K562 (cell line): ENCODE measurements around the gene GPR26. TPM values are rescaled to one million over a fixed set of nuclear protein-coding genes. Genes with fewer than 3 reads are reported as not detected.

Experiments
- ATAC-seq: fragments of 200-7000 bp; cut with Tn5 transposase; 3 replicates; pipeline ENCODE4 v1.9.1; 2020; ENCODE audit warnings: moderate library complexity
- BruUV-seq: library from RNA; stranded (reverse); fragments of 400-500 nt; replicated peaks from 2 replicates; lab custom pipeline; 2021; lab: Mats Ljungman, UMichigan
- CTCF ChIA-PET: fragments of 300-600 bp; formaldehyde crosslinking; extraction: SDS; loops from one replicate; lab custom pipeline; 2021; ENCODE audit warnings: low intra/inter-chr PET ratio; lab: Yijun Ruan, JAX
- POLR2A ChIA-PET: fragments of 300-600, 350-650 bp; sonication (Branson Sonifier 250); formaldehyde crosslinking; extraction: SDS; loops from one replicate; lab custom pipeline; 2021; ENCODE audit warnings: antibody characterized with exemption, inconsistent platforms; lab: Yijun Ruan, JAX
- DNase-seq, 4 experiments: peaks; one replicate each; pipeline versions ENCODE4 v3.0.0 to v3.0.0-alpha.2; 2011 to 2018; ENCODE audit warnings: low spot score in 3 of 4, mixed read lengths in 3 of 4; ENCODE audit errors: extremely low read depth in 1 of 4
- FAIRE-seq: peaks from 2 replicates; lab custom pipeline; 2011; peaks lifted over from hg19 to GRCh38; lab: Jason Lieb, UNC
- H2AFZ ChIP-seq: 2 replicates; pipeline ENCODE4 v1.6.0; 2011; ENCODE audit warnings: low read depth, low read length, control low read depth, inconsistent platforms
- H3K27ac ChIP-seq: fragments of 200-600 bp; 3 replicates; pipeline ENCODE4 v1.8.0; 2011; ENCODE audit warnings: low read depth, mild to moderate bottlenecking, control low read depth, inconsistent platforms, low read length, moderate library complexity, mixed read lengths; ENCODE audit errors: extremely low read depth
- H3K27me3 ChIP-seq, 2 experiments: fragments of 300-600 bp in 1 of 2; 2 replicates in 1 of 2; 3 replicates in 1 of 2; pipeline versions ENCODE4 v1.6.0 to v1.8.0; 2011; ENCODE audit warnings: inconsistent platforms in 2 of 2, low read length in 2 of 2, mild to moderate bottlenecking in 1 of 2, mixed read lengths in 1 of 2, moderate library complexity in 1 of 2; ENCODE audit not compliant: control insufficient read depth in 2 of 2, insufficient read depth in 2 of 2
- H3K36me3 ChIP-seq: fragments of 300-600 bp; 3 replicates; pipeline ENCODE4 v1.8.0; 2011; ENCODE audit warnings: mild to moderate bottlenecking, low read length, inconsistent platforms; ENCODE audit not compliant: control insufficient read depth, insufficient read depth
- H3K4me1 ChIP-seq, 2 experiments: fragments of 200-600 bp in 1 of 2; replicated peaks in 1 of 2; 2 replicates in 1 of 2; 3 replicates in 1 of 2; pipeline versions ENCODE4 v1.5.1 to v1.8.0; 2011; ENCODE audit warnings: inconsistent platforms in 2 of 2, low read length in 2 of 2, mild to moderate bottlenecking in 1 of 2, mixed read lengths in 1 of 2, moderate library complexity in 1 of 2; ENCODE audit not compliant: control insufficient read depth in 2 of 2, insufficient read depth in 2 of 2
- H3K4me2 ChIP-seq: 2 replicates; pipeline ENCODE4 v1.6.1; 2011; ENCODE audit warnings: low read length, control low read depth, inconsistent platforms, mixed read lengths; ENCODE audit not compliant: insufficient read depth
- H3K4me3 ChIP-seq: fragments of 200-600 bp; sonication (generic), shearing (Covaris generic); 2 replicates; pipeline ENCODE4 v1.5.1; 2016; ENCODE audit warnings: control low read depth, inconsistent platforms
- H3K79me2 ChIP-seq: fragments of 200-600 bp; 3 replicates; pipeline ENCODE4 v1.8.0; 2011; ENCODE audit warnings: low read length, inconsistent platforms; ENCODE audit not compliant: control insufficient read depth, insufficient read depth
- H3K9ac ChIP-seq, 2 experiments: 2 replicates each; pipeline versions ENCODE4 v1.6.0 to v1.6.1; 2011; ENCODE audit warnings: low read depth in 2 of 2, low read length in 2 of 2, control low read depth in 1 of 2, inconsistent platforms in 1 of 2, mild to moderate bottlenecking in 1 of 2, mixed read lengths in 1 of 2; ENCODE audit not compliant: insufficient read depth in 1 of 2
- H3K9me1 ChIP-seq: one replicate; pipeline ENCODE4 v1.6.0; 2011; ENCODE audit warnings: inconsistent platforms, mild to moderate bottlenecking, low read length, moderate library complexity; ENCODE audit not compliant: control insufficient read depth, insufficient read depth
- H3K9me3 ChIP-seq: replicated peaks from 2 replicates; pipeline ENCODE4 v1.5.1; 2011; ENCODE audit warnings: low read depth, low read length, inconsistent platforms; ENCODE audit not compliant: control insufficient read depth, insufficient read depth
- H4K20me1 ChIP-seq: replicated peaks from 2 replicates; pipeline ENCODE4 v1.6.1; 2011; ENCODE audit warnings: low read length, inconsistent platforms, mixed read lengths; ENCODE audit not compliant: control insufficient read depth, insufficient read depth
- C11orf30 ChIP-seq: fragments of 450-650 bp; IDR thresholded peaks from 2 replicates; pipeline ENCODE4 v1.6.1; 2016; ENCODE audit warnings: low read depth, mild to moderate bottlenecking
- FOXK1 ChIP-seq: sonication (generic); formaldehyde crosslinking; IDR thresholded peaks from 2 replicates; pipeline ENCODE4 v1.8.0; 2022; ENCODE audit warnings: missing genetic modification reagents, mild to moderate bottlenecking, borderline replicate concordance
- MYC ChIP-seq, 2 experiments: fragments of 250-450 bp in 1 of 2; sonication (Bioruptor Pico) in 1 of 2; IDR thresholded peaks; 2 replicates each; pipeline versions ENCODE4 v1.5.1 to v1.6.1; 2012 to 2021; ENCODE audit warnings: low read depth in 2 of 2, borderline replicate concordance in 1 of 2, improper control_type of control experiment in 1 of 2, low read length in 1 of 2, mild to moderate bottlenecking in 1 of 2, moderate library complexity in 1 of 2
- PURB ChIP-seq: sonication (generic); formaldehyde crosslinking; IDR thresholded peaks from 2 replicates; pipeline ENCODE4 v1.9.0; 2021; ENCODE audit warnings: low read depth, mild to moderate bottlenecking, missing genetic modification reagents
- TAF9B ChIP-seq: fragments of 450-650 bp; IDR thresholded peaks from 2 replicates; pipeline ENCODE4 v1.6.1; 2018; ENCODE audit warnings: mild to moderate bottlenecking; ENCODE audit not compliant: partially characterized antibody
- ZNF354B ChIP-seq: fragments of 250-450 bp; sonication (Bioruptor Pico); IDR thresholded peaks from 2 replicates; pipeline ENCODE4 v1.4.0; 2020
- WGBS: fragments of 100-300 bp; shearing (Covaris generic); methylation state at CpG from one replicate; pipeline ENCODE4 v1.1.6; 2016; ENCODE audit warnings: low coverage, mixed read lengths; ENCODE audit not compliant: insufficient coverage; ENCODE audit errors: missing lambda C conversion rate; 5-methylcytosine and 5-hydroxymethylcytosine counted together
- in situ Hi-C: fragments of 300-500 bp; cut with MboI; formaldehyde crosslinking; loops from 4 replicates; pipeline ENCODE4 v1.15.0; 2018; ENCODE audit warnings: inconsistent platforms, mixed read lengths
- intact Hi-C: fragments of 100-400 bp; cut with micrococcal nuclease; formaldehyde crosslinking; loops from 2 replicates; pipeline ENCODE4 v1.14.2; 2022
- polyA plus RNA-seq, 8 experiments: library from polyadenylated mRNA; depleted of rRNA in 4 of 8; stranded (reverse) in 5 of 8; unstranded in 3 of 8; fragments of >200 nt; fragmentation: Nextera tagmentation in 2 of 8; fragmentation: Illumina TruSeq in 1 of 8; extraction: Ambion mirVana in 2 of 8; extraction: Trizol in 1 of 8; gene quantifications; 2 replicates each; pipeline versions ENCODE4 v1.2.1 to v1.2.3, GENCODE V29; 2011 to 2014; ENCODE audit warnings: inconsistent platforms in 1 of 8, missing spikeins in 1 of 8
- total RNA-seq, 7 experiments: library from RNA; depleted of rRNA in 6 of 7; stranded (reverse); fragments of >200 nt in 6 of 7; fragmentation: Illumina TruSeq in 2 of 7; extraction: Trizol in 2 of 7; gene quantifications; 2 replicates each; pipeline versions ENCODE4 v1.2.1 to v1.2.3, GENCODE V29; 2011 to 2021; ENCODE audit warnings: low replicate concordance in 1 of 7
- TF ChIP-seq, protein P1 (sequence below): fragments of 200-400 bp; formaldehyde crosslinking; IDR thresholded peaks from 2 replicates; pipeline ENCODE4 v1.6.1; 2017; ENCODE audit warnings: mild to moderate bottlenecking, low read depth, low read length, moderate library complexity
- TF ChIP-seq, protein P2 (sequence below): fragments of 250-450 bp; sonication (Bioruptor Pico); IDR thresholded peaks from 2 replicates; pipeline ENCODE4 v1.9.0; 2021; ENCODE audit warnings: mild to moderate bottlenecking
- TF ChIP-seq, protein P3 (sequence below): fragments of 250-450 bp; sonication (Bioruptor Pico); IDR thresholded peaks from 2 replicates; pipeline ENCODE4 v1.6.1; 2021; ENCODE audit warnings: mild to moderate bottlenecking
- TF ChIP-seq, protein P4 (sequence below): sonication (generic); formaldehyde crosslinking; IDR thresholded peaks from 2 replicates; pipeline ENCODE4 v1.8.1; 2023; ENCODE audit warnings: mild to moderate bottlenecking, missing genetic modification reagents

GPR26 gene
- total and polyA plus RNA-seq, 9 of the 15 experiments (the other 6 are each of a cell fraction or from before 2014, with no cell fraction given) = not detected

DNA sequence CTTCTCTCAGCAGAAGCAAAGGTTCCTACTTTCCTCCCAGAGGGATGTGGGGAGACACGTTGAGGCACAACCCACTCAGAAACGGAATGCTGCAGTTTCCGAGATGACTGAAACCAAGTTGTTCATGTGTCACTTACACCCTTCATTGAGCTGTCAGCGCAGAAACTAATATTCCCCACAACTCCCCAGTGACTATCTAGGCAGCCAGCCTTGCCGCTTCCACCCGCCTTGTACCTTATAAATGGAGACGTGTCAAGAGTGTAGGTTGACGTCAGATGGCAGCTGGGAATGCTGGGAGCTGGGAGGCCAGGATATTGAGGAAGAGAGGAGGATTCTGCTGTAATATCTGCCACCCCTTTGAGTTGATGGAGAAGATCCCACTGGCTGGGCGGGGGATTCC, 15.1 kb downstream of the GPR26 start:
- FAIRE-seq = no peak
- intact Hi-C loops (loop anchor here (10.0 kb wide), 1 partner anchor 284 kb away; no protein-coding TSS in a partner anchor), in situ Hi-C loops (no loop called here)
- no peak for DNase-seq
- CTCF ChIA-PET = no interaction called here
- Histone ChIP-seq H2AFZ (no peak overlapping the region), H3K36me3 (no peaks in the 10 kb centered on the region), H3K27ac (no peak overlapping the region), H3K4me2 (no peak overlapping the region), H3K9me3 (no peaks in the 10 kb centered on the region), H3K4me3 (no peak overlapping the region), H4K20me1 (no peaks in the 10 kb centered on the region), H3K79me2 (no peaks in the 10 kb centered on the region), H3K9me1 (no peaks in the 10 kb centered on the region), H3K4me1 (no peaks in the 10 kb centered on the region), H3K27me3 (peaks cover 0 to 10% of the 10 kb centered on the region in 2 experiments; a peak in 1 of 5 replicates), H3K9ac (no peak overlapping the region)
- TF ChIP-seq FOXK1 (CRISPR knock-in tag) (no peak), TAF9B (no peak), ZNF354B (CRISPR knock-in tag) (no peak), PURB (CRISPR knock-in tag) (no peak), MYC (IDR thresholded peaks at IDR 0.05; ENCODE audit: low read depth, low read length) (no peak), MYC (CRISPR knock-in tag; IDR thresholded peaks at IDR 0.05; ENCODE audit: borderline replicate concordance, low read depth) (no peak), C11orf30 (no peak)
- TF ChIP-seq, protein P1, sequence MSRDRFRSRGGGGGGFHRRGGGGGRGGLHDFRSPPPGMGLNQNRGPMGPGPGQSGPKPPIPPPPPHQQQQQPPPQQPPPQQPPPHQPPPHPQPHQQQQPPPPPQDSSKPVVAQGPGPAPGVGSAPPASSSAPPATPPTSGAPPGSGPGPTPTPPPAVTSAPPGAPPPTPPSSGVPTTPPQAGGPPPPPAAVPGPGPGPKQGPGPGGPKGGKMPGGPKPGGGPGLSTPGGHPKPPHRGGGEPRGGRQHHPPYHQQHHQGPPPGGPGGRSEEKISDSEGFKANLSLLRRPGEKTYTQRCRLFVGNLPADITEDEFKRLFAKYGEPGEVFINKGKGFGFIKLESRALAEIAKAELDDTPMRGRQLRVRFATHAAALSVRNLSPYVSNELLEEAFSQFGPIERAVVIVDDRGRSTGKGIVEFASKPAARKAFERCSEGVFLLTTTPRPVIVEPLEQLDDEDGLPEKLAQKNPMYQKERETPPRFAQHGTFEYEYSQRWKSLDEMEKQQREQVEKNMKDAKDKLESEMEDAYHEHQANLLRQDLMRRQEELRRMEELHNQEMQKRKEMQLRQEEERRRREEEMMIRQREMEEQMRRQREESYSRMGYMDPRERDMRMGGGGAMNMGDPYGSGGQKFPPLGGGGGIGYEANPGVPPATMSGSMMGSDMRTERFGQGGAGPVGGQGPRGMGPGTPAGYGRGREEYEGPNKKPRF = no peak
- TF ChIP-seq, protein P2, sequence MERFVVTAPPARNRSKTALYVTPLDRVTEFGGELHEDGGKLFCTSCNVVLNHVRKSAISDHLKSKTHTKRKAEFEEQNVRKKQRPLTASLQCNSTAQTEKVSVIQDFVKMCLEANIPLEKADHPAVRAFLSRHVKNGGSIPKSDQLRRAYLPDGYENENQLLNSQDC (CRISPR knock-in tag) = no peak
- TF ChIP-seq, protein P3, sequence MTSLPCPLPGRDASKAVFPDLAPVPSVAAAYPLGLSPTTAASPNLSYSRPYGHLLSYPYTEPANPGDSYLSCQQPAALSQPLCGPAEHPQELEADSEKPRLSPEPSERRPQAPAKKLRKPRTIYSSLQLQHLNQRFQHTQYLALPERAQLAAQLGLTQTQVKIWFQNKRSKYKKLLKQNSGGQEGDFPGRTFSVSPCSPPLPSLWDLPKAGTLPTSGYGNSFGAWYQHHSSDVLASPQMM = no peak
- TF ChIP-seq, protein P4, sequence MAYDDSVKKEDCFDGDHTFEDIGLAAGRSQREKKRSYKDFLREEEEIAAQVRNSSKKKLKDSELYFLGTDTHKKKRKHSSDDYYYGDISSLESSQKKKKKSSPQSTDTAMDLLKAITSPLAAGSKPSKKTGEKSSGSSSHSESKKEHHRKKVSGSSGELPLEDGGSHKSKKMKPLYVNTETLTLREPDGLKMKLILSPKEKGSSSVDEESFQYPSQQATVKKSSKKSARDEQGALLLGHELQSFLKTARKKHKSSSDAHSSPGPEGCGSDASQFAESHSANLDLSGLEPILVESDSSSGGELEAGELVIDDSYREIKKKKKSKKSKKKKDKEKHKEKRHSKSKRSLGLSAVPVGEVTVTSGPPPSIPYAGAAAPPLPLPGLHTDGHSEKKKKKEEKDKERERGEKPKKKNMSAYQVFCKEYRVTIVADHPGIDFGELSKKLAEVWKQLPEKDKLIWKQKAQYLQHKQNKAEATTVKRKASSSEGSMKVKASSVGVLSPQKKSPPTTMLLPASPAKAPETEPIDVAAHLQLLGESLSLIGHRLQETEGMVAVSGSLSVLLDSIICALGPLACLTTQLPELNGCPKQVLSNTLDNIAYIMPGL (CRISPR knock-in tag) = no peak
- POLR2A ChIA-PET = no interaction called here
- ATAC-seq = no peak
- no TSS peak for BruUV-seq
- 0% methylated on average over 7 of the region's 9 CpGs for WGBS
